ENCODE data around the gene SMIM35. TPM values are rescaled to one million over a fixed set of nuclear protein-coding genes. Genes with fewer than 3 reads are reported as not detected.

Gene SMIM35
- total and polyA plus RNA-seq, 2 of the 4 experiments (the other 2 are of a cell fraction): not detected

GRCh38 chr11:118055966-118056365, 30.8 kb downstream of the SMIM35 start:
- H3K9ac ChIP-seq (ENCODE audit: low read depth, low read length): no peak overlapping the region
- H4K20me1 ChIP-seq (ENCODE audit: insufficient read depth, low read length): no peaks in the 10 kb centered on the region
- no peak overlapping the region for H3K4ac ChIP-seq (ENCODE audit: low read depth, low read length)
- in situ Hi-C loops (cut with MboI; ENCODE audit: low sequenced_read_pairs): no loop called here
- H3K4me1 ChIP-seq (ENCODE audit: control insufficient read depth, insufficient read depth, low read length): no peaks in the 10 kb centered on the region
- no peak for TF ChIP-seq CTCF (conservative IDR thresholded peaks at IDR 0.05; ENCODE audit: low read depth, low read length)
- no peak for TF ChIP-seq RAD21 (IDR thresholded peaks at IDR 0.05; ENCODE audit: low read length)
- TF ChIP-seq CHD1 (IDR thresholded peaks at IDR 0.05; ENCODE audit: low read depth, low read length): no peak
- no peak for TF ChIP-seq CEBPB (IDR thresholded peaks at IDR 0.05; ENCODE audit: low read depth, low read length)
- no peak for TF ChIP-seq FOS (IDR thresholded peaks at IDR 0.05; ENCODE audit: low read depth, low read length)
- no peak for TF ChIP-seq MAZ (IDR thresholded peaks at IDR 0.05; ENCODE audit: borderline replicate concordance, low read depth, low read length)
- no peak for TF ChIP-seq MAFK (IDR thresholded peaks at IDR 0.05; ENCODE audit: low read depth, low read length)
- TF ChIP-seq ELK1 (IDR thresholded peaks at IDR 0.05; ENCODE audit: borderline replicate concordance, low read depth, low read length): no peak
- no peak for TF ChIP-seq USF2 (IDR thresholded peaks at IDR 0.05; ENCODE audit: low read depth, low read length)
- no peak for TF ChIP-seq NFE2L2 (IDR thresholded peaks at IDR 0.05; ENCODE audit: low read depth, low read length)
- no peak for TF ChIP-seq MXI1 (IDR thresholded peaks at IDR 0.05; ENCODE audit: borderline replicate concordance, low read depth, low read length)
- TF ChIP-seq RCOR1 (IDR thresholded peaks at IDR 0.05; ENCODE audit: insufficient replicate concordance, low read length): no peak
- no peak for TF ChIP-seq RFX5 (IDR thresholded peaks at IDR 0.05; ENCODE audit: low read depth, low read length)
- no peak for TF ChIP-seq SMC3 (IDR thresholded peaks at IDR 0.05; ENCODE audit: low read depth, low read length)
- no peak for TF ChIP-seq BHLHE40 (IDR thresholded peaks at IDR 0.05; ENCODE audit: low read depth, low read length)
- TF ChIP-seq POLR2A (IDR thresholded peaks at IDR 0.05; ENCODE audit: low read depth, low read length): no peak
- no peak overlapping the region for H3K18ac ChIP-seq (ENCODE audit: low read depth, low read length)
- no peak overlapping the region for H2AK5ac ChIP-seq (ENCODE audit: low read depth, low read length)
- no peaks in the 10 kb centered on the region for H3K9me1 ChIP-seq (ENCODE audit: insufficient read depth, low read length)
- no peaks in the 10 kb centered on the region for H3K79me1 ChIP-seq (ENCODE audit: low read depth in 1 of 2, low read length in 2 of 2)
- peaks cover 14% of the 10 kb centered on the region; the same call in 1 of the 2 replicates for H3K27me3 ChIP-seq (ENCODE audit: control insufficient read depth, insufficient read depth, low read length)
- H3K14ac ChIP-seq (replicated peaks; ENCODE audit: low read depth, low read length): no peak overlapping the region
- 69% methylated on average over 7 of the region's 7 CpGs; no CpG with 5 or more reads in 1 of the 2 experiments for WGBS, 2 experiments (ENCODE audit: extremely low coverage in 2 of 2, insufficient read length in 1 of 2)
- no peak overlapping the region for H4K5ac ChIP-seq (ENCODE audit: low read depth, low read length)
- H2AK9ac ChIP-seq (replicated peaks; ENCODE audit: low read depth, low read length, poor library complexity): no peak overlapping the region
- no peak overlapping the region for H3K23ac ChIP-seq (ENCODE audit: low read depth, low read length)
- H3K4me2 ChIP-seq (ENCODE audit: low read depth, low read length): no peak overlapping the region
- H3K27ac ChIP-seq (ENCODE audit: insufficient read depth, low read length): no peak overlapping the region
- H3K36me3 ChIP-seq (ENCODE audit: control insufficient read depth, insufficient read depth, low read length): no peaks in the 10 kb centered on the region
- ChIA-PET CTCF (no interaction called here), POLR2A (ENCODE audit: unreplicated experiment) (no interaction called here)
- H2AFZ ChIP-seq (replicated peaks; ENCODE audit: low read length, poor library complexity): no peak overlapping the region
- H3K4me3 ChIP-seq (ENCODE audit: insufficient read depth, low read depth, low read length): no peak overlapping the region
- no peak overlapping the region for H3K56ac ChIP-seq (ENCODE audit: extremely low read depth, insufficient read depth, low read length)
- H2BK20ac ChIP-seq (ENCODE audit: low read depth, low read length): no peak overlapping the region
- no peak overlapping the region for H4K91ac ChIP-seq (ENCODE audit: insufficient read depth, low read depth, low read length)
- dilution Hi-C loops (cut with HindIII; ENCODE audit: low sequenced_read_pairs, unreplicated experiment): no loop called here
- no peak for ATAC-seq (ENCODE audit: low read depth)
- H4K8ac ChIP-seq (ENCODE audit: low read depth in 2 of 2, low read length in 2 of 2): no peak overlapping the region
- H2BK15ac ChIP-seq (ENCODE audit: low read depth, low read length): no peak overlapping the region
- no TSS peak for BruUV-seq (replicated peaks)
- no peak overlapping the region for H2BK5ac ChIP-seq (ENCODE audit: low read depth, low read length, poor library complexity, severe bottlenecking)
- no peak overlapping the region for H2BK120ac ChIP-seq (ENCODE audit: low read depth, low read length)
- intact Hi-C loops (cut with micrococcal nuclease): no loop called here
- no peaks in the 10 kb centered on the region for H3K9me3 ChIP-seq (ENCODE audit: control insufficient read depth, insufficient read depth, low read length)
- no peak for DNase-seq
